ENCODE data around the gene RAX2.

Gene RAX2

DNA sequence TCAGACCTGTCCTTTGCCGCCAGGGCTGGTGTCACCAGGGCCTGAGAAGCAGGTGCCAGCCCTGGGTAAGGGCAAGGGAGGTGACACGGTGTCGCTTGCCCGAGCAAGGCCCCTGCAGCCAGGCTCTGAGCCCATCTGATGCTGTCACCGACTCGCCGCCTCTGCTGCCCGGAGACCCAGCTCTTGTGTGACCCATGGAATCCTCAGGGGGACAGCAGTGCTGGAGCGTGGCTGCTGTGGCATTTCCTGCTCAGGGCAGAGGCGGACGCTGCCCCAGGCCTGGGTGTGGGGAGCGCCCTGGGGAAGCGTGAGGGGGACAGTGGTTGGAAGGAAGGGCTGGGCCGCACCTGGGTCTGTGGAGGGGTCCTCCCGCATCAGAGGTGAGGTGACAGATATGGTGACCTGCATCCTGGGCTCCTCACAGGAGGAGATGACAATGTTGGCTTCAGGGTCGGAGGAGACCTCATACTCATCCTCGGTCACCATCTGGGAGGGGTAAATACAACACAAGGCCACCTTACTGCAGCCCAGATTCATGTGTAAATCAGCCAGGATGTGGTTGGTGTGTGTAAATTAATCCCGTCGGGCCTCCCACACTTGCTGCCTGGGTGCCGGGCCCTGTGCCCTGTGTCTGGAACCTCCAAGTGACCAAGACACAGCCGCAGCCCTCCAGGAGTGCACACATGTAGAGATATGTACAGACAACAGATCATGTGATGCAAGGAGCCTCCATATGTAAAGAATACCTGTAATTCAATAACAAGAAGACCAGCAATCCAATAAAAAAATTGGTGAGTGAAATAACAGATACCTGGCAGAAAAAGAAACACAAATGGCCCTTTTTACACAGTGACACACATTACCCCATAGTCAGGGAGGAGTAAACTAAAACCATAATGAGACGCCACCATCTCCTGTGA lies 41.7 kb upstream of the RAX2 start:
- Histone ChIP-seq H3K27me3 (replicated peaks; ENCODE audit: insufficient read depth, low read length) (peaks cover 96% of the 10 kb centered on the region), H3K79me2 (ENCODE audit: low read length) (no peaks in the 10 kb centered on the region), H3K9ac (ENCODE audit: low read length) (no peak overlapping the region), H3K4me3 (ENCODE audit: low read length) (no peak overlapping the region), H3K4me2 (ENCODE audit: low read depth, low read length) (no peak overlapping the region), H2AFZ (ENCODE audit: low read length) (no peak overlapping the region), H3F3A (ENCODE audit: insufficient read depth, low read length) (no peaks in the 10 kb centered on the region), H4K20me1 (ENCODE audit: insufficient read depth, low read length) (no peaks in the 10 kb centered on the region), H3K27ac (ENCODE audit: low read length) (no peak overlapping the region), H3K9me2 (replicated peaks; ENCODE audit: insufficient read depth, low read length) (no peaks in the 10 kb centered on the region), H3K9me3 (replicated peaks; ENCODE audit: insufficient read depth, low read length) (no peaks in the 10 kb centered on the region), H3K36me3 (replicated peaks; ENCODE audit: insufficient read depth, low read length) (no peaks in the 10 kb centered on the region), H3K4me1 (ENCODE audit: low read length) (no peaks in the 10 kb centered on the region)
- TF ChIP-seq, protein P1, sequence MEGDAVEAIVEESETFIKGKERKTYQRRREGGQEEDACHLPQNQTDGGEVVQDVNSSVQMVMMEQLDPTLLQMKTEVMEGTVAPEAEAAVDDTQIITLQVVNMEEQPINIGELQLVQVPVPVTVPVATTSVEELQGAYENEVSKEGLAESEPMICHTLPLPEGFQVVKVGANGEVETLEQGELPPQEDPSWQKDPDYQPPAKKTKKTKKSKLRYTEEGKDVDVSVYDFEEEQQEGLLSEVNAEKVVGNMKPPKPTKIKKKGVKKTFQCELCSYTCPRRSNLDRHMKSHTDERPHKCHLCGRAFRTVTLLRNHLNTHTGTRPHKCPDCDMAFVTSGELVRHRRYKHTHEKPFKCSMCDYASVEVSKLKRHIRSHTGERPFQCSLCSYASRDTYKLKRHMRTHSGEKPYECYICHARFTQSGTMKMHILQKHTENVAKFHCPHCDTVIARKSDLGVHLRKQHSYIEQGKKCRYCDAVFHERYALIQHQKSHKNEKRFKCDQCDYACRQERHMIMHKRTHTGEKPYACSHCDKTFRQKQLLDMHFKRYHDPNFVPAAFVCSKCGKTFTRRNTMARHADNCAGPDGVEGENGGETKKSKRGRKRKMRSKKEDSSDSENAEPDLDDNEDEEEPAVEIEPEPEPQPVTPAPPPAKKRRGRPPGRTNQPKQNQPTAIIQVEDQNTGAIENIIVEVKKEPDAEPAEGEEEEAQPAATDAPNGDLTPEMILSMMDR (IDR thresholded peaks at IDR 0.05; ENCODE audit: low read length) = no peak
- no peak for TF ChIP-seq EZH2phosphoT487 (IDR thresholded peaks at IDR 0.05; ENCODE audit: low read length)
- TF ChIP-seq EZH2 (optimal IDR thresholded peaks at IDR 0.05; ENCODE audit: low read depth, low read length) = no peak
- DNase-seq = no peak

DNA sequence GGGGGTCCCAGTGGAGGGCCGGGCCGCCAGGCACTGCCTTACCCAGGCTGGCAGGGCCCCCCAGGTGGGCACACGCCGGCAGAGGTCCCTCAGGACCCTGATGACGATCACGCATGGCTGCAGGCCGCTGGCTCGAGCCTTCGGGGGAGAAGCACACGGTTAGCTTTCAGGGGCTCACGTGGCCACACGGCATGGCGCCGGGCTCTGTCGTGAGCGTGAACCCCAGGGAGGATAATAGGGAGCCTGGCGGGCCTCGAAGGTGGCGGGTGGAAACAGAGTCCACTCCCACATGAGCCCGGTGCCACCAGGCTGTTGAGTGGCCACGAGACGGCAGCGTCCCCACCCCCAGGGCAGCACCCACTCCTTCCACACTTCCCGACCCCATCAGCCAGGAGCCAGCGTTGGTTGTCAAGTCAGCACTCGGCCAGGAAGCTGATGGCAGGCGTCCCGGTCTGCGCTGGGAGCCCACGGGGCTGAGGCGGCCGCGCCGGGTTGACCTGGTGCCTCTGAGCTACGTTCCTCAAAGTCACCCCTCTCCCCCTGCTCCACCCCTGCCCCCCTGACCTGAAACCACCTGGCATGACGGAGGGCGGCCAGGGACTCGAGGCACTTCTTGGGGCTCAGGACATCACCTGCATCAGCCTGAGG lies 38.8 kb upstream of the RAX2 start:
- no peak overlapping the region for H3K9ac ChIP-seq (ENCODE audit: low read length)
- peaks cover 95% of the 10 kb centered on the region for H3K27me3 ChIP-seq (replicated peaks; ENCODE audit: insufficient read depth, low read length)
- no peaks in the 10 kb centered on the region for H3K9me3 ChIP-seq (replicated peaks; ENCODE audit: insufficient read depth, low read length)
- no peak overlapping the region for H3K4me3 ChIP-seq (ENCODE audit: low read length)
- no peak overlapping the region for H3K4me2 ChIP-seq (ENCODE audit: low read depth, low read length)
- no peak overlapping the region for H3K27ac ChIP-seq (ENCODE audit: low read length)
- TF ChIP-seq EZH2 (optimal IDR thresholded peaks at IDR 0.05; ENCODE audit: low read depth, low read length) (peak; percentile 56), EZH2phosphoT487 (IDR thresholded peaks at IDR 0.05; ENCODE audit: low read length) (peak; percentile 22; the same call in 1 of the 2 replicates)
- TF ChIP-seq, protein P1 (IDR thresholded peaks at IDR 0.05; ENCODE audit: low read length) = no peak
- H3K79me2 ChIP-seq (ENCODE audit: low read length) = no peaks in the 10 kb centered on the region
- DNase-seq = no peak
- no peaks in the 10 kb centered on the region for H4K20me1 ChIP-seq (ENCODE audit: insufficient read depth, low read length)
- H2AFZ ChIP-seq (ENCODE audit: low read length) = no peak overlapping the region
- no peaks in the 10 kb centered on the region for H3K4me1 ChIP-seq (ENCODE audit: low read length)
- H3K36me3 ChIP-seq (replicated peaks; ENCODE audit: insufficient read depth, low read length) = no peaks in the 10 kb centered on the region
- no peaks in the 10 kb centered on the region for H3F3A ChIP-seq (ENCODE audit: insufficient read depth, low read length)
- H3K9me2 ChIP-seq (replicated peaks; ENCODE audit: insufficient read depth, low read length) = no peaks in the 10 kb centered on the region

DNA sequence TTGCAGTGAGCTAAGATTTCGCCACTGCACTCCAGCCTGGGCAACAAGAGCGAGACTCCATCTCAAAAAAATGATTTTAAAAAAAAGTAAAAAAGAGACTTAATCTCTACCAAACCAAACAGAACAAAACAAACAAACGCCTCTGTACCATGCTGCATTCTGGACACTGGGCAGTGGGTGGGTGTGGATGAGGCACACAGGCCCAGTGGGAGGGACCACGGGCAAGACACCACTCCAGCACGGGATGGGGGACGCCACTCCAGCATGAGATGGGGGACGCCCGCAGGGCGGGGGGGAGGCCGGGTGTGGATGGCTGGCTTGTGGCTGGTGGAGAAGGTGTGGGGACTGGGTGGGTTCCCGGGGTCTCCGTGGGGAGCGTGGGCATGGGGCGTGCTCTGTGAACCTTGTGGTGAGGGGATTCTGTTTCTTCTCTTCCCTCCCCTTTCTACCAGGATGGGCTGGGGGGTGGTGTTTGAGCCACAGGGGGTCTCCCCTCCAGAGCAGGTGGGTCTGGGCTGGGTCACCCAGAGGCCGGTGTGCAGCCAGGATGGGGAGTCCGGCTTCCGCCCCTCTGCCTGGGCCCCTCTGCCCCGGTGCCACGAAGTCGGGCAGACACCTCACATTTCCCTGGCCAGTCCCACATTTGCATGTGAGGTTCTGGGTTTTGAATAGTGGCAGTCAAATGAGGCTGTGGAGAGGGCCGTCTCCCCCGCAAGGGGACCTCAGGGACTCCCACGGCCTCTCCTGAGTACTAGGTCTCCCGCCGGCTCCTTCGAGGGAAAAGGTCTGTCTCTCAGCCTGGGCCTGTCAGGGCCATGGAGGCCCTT lies 38.1 kb upstream of the RAX2 start:
- H4K20me1 ChIP-seq (ENCODE audit: insufficient read depth, low read length) = no peaks in the 10 kb centered on the region
- H2AFZ ChIP-seq (ENCODE audit: low read length) = no peak overlapping the region
- H3K4me2 ChIP-seq (ENCODE audit: low read depth, low read length) = no peak overlapping the region
- no peaks in the 10 kb centered on the region for H3K79me2 ChIP-seq (ENCODE audit: low read length)
- H3K36me3 ChIP-seq (replicated peaks; ENCODE audit: insufficient read depth, low read length) = no peaks in the 10 kb centered on the region
- TF ChIP-seq, protein P1 (IDR thresholded peaks at IDR 0.05; ENCODE audit: low read length) = no peak
- TF ChIP-seq EZH2phosphoT487 (IDR thresholded peaks at IDR 0.05; ENCODE audit: low read length) (peak; percentile 25; the same call in 1 of the 2 replicates), EZH2 (optimal IDR thresholded peaks at IDR 0.05; ENCODE audit: low read depth, low read length) (no peak)
- H3K4me1 ChIP-seq (ENCODE audit: low read length) = no peaks in the 10 kb centered on the region
- H3F3A ChIP-seq (ENCODE audit: insufficient read depth, low read length) = no peaks in the 10 kb centered on the region
- H3K9me2 ChIP-seq (replicated peaks; ENCODE audit: insufficient read depth, low read length) = no peaks in the 10 kb centered on the region
- H3K27me3 ChIP-seq (replicated peaks; ENCODE audit: insufficient read depth, low read length) = peaks cover 96% of the 10 kb centered on the region
- H3K9me3 ChIP-seq (replicated peaks; ENCODE audit: insufficient read depth, low read length) = no peaks in the 10 kb centered on the region
- H3K9ac ChIP-seq (ENCODE audit: low read length) = no peak overlapping the region
- no peak overlapping the region for H3K4me3 ChIP-seq (ENCODE audit: low read length)
- H3K27ac ChIP-seq (ENCODE audit: low read length) = no peak overlapping the region
- no peak for DNase-seq
